Effector memory CD4-positive, alpha-beta T cell (primary cell): Measurements from ENCODE around the gene BAIAP2.

ENCODE experiments used
- DNase-seq, 3 donors: peaks; one replicate each; pipeline ENCODE4 v3.0.0-alpha.2; 2020
- H3K27ac ChIP-seq: 2 replicates; pipeline ENCODE4 v1.7.0; 2013; ENCODE audit warnings: mild to moderate bottlenecking, low read length, moderate library complexity; ENCODE audit not compliant: insufficient read depth, poor library complexity, severe bottlenecking
- H3K27me3 ChIP-seq: replicated peaks from 2 replicates; pipeline ENCODE4 v1.7.0; 2013; ENCODE audit warnings: mild to moderate bottlenecking, low read length; ENCODE audit not compliant: insufficient read depth, control insufficient read depth, poor library complexity, severe bottlenecking
- H3K36me3 ChIP-seq: 2 replicates; pipeline ENCODE4 v1.7.0; 2013; ENCODE audit warnings: mild to moderate bottlenecking, low read length, moderate library complexity; ENCODE audit not compliant: control insufficient read depth, insufficient read depth
- H3K4me1 ChIP-seq: 2 replicates; pipeline ENCODE4 v1.7.0; 2013; ENCODE audit warnings: low read length, mild to moderate bottlenecking; ENCODE audit not compliant: control insufficient read depth, insufficient read depth, poor library complexity, severe bottlenecking
- H3K4me3 ChIP-seq: 2 replicates; pipeline ENCODE4 v1.7.0; 2013; ENCODE audit warnings: low read length, low read depth, mild to moderate bottlenecking; ENCODE audit not compliant: insufficient read depth, poor library complexity, severe bottlenecking
- H3K9me3 ChIP-seq: 2 replicates; pipeline ENCODE4 v1.7.0; 2013; ENCODE audit warnings: mild to moderate bottlenecking, low read length, moderate library complexity; ENCODE audit not compliant: control insufficient read depth

Gene BAIAP2

DNA sequence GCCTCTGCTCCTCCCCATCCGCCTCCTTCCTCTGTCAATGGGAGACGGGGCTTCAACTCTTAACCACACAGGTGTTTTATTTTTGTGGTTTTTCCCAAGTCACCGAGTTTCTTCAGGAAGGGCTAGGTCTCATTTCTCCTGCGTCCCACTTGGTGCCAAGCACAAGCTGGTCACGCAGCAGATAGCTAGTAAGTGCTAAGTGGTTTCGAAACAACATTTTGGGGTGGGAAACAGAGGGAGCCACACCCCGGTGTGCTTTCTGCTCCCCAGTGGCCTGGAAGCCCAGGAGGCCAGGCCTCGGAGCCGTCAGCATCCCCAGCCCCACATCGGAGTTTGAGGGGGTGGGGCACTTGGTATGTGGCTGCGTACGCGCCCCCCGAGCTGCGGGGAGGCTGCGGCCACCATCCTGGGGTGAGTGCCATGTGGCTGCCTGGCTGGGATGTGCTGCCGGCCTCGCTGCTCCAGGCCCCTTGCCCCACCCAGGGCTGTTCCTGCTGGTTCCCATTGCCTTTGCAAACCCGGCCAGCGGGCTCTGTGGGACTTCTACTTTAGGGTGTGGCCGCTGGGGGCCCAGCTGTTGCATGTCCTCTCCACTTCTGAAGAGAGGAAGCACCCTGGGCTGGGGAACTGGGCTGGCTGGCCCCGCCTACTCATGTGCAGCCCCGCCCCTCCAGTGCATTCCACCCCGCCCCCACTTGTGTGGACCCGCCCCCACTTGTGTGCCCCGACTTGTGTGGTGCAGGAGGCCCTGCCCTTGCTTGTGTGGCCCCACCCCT, 55.6 kb downstream of the BAIAP2 start:
- H3K4me1 ChIP-seq: peaks cover 22% of the 10 kb centered on the region
- peak in 2 of 3 donors; percentile 11 to 18 for DNase-seq
- H3K27ac ChIP-seq: no peak overlapping the region
- H3K36me3 ChIP-seq: no peaks in the 10 kb centered on the region
- no peak overlapping the region for H3K4me3 ChIP-seq
- H3K9me3 ChIP-seq: no peaks in the 10 kb centered on the region
- H3K27me3 ChIP-seq: no peaks in the 10 kb centered on the region

GRCh38 chr17:81091154-81091553, 56.2 kb downstream of the BAIAP2 start:
- Histone ChIP-seq H3K27ac (no peak overlapping the region), H3K4me3 (no peak overlapping the region), H3K4me1 (peaks cover 28% of the 10 kb centered on the region), H3K27me3 (no peaks in the 10 kb centered on the region), H3K36me3 (no peaks in the 10 kb centered on the region), H3K9me3 (no peaks in the 10 kb centered on the region)
- DNase-seq: no peak

DNA sequence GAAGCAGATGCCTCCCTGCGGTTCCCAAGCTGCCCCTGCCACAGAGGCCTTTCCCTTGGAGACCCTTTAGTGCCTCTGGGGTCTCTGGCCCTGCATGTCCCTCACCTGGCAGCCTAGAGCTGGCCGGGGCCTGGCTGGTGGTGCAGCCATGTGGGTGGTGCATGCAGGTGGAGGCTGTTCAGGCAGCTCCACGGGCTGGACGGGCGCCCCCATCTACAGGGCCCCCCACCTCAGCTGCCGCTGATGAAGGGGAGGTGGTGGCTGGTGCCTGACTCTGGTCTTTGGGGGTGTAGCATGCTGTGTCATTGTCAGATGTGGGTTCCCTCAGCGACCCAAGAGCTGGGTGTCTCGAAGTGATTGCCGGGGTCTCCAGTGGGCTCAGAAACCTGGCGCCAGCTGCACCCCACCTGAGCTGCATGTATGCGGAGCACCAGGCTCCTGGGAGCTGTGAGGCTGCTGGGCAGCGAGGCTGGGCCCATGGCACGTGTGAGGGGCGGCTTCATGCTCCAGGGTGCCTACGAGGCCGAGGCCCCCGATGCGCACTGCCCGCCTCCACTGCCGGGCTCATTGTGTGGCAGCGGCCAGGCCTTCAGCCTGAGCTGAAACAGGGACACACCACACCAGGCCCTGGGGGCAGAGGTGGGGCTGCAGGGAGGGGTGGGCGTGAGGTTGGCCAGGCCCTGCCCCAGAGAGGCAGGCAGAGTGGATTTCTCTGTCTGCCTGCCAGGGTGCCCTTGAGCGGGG, 57.0 kb downstream of the BAIAP2 start:
- H3K9me3 ChIP-seq: no peaks in the 10 kb centered on the region
- no peak for DNase-seq
- peaks cover 36% of the 10 kb centered on the region for H3K4me1 ChIP-seq
- H3K36me3 ChIP-seq: no peaks in the 10 kb centered on the region
- no peaks in the 10 kb centered on the region for H3K27me3 ChIP-seq
- H3K27ac ChIP-seq: no peak overlapping the region
- H3K4me3 ChIP-seq: no peak overlapping the region

GRCh38 chr17:81092518-81093095, 57.7 kb downstream of the BAIAP2 start:
- no peak for DNase-seq
- Histone ChIP-seq H3K27ac (no peak overlapping the region), H3K4me1 (peaks cover 42% of the 10 kb centered on the region), H3K9me3 (no peaks in the 10 kb centered on the region), H3K36me3 (no peaks in the 10 kb centered on the region), H3K27me3 (no peaks in the 10 kb centered on the region), H3K4me3 (no peak overlapping the region)

DNA sequence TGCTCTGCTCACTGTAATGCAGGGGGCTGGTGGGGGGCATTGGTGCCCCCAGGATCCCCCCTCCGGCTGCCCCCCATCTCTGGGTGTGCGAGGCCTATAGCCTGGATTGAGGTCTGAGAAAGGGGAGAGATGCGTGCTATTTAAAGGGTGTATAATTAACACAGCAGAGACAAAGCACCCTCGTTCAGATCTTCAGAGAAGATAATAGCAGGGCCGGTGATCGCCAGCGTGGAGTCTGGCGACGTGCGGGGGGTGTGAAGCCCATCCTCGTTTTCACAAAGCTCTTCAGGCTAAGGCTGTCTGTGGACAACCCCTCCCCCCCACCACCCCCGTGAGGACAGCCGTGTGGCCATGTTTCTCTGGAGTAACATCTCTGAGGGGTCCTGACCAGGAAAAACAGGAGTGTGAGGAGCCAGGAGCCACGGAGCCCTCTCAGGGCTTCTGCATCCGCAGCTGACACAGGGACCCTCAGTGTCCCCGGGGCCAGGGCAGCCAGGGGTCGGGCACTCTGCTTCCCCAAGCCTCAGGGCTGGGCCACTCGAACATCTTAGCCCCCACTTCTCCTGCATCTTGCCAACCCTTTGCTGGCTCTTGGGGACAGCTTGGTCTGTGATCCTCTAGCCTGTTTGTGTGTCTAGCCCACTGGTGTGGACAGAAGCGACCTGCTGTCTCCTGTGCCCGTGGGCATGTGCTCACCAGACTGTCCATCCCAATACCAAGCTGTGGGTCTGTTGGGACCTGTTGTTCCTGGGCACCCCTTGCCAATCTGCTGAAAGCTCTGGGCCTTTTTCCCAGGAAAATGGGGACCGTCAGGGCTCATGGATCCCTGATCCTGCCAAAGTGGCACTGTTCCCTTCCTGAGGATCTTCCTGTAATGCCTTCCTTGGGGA, 58.9 kb downstream of the BAIAP2 start:
- H3K27ac ChIP-seq: peak overlapping the region; percentile 70
- H3K36me3 ChIP-seq: no peaks in the 10 kb centered on the region
- no peaks in the 10 kb centered on the region for H3K9me3 ChIP-seq
- no peak overlapping the region for H3K4me3 ChIP-seq
- DNase-seq: no peak
- H3K4me1 ChIP-seq: peaks cover 49% of the 10 kb centered on the region
- no peaks in the 10 kb centered on the region for H3K27me3 ChIP-seq

DNA sequence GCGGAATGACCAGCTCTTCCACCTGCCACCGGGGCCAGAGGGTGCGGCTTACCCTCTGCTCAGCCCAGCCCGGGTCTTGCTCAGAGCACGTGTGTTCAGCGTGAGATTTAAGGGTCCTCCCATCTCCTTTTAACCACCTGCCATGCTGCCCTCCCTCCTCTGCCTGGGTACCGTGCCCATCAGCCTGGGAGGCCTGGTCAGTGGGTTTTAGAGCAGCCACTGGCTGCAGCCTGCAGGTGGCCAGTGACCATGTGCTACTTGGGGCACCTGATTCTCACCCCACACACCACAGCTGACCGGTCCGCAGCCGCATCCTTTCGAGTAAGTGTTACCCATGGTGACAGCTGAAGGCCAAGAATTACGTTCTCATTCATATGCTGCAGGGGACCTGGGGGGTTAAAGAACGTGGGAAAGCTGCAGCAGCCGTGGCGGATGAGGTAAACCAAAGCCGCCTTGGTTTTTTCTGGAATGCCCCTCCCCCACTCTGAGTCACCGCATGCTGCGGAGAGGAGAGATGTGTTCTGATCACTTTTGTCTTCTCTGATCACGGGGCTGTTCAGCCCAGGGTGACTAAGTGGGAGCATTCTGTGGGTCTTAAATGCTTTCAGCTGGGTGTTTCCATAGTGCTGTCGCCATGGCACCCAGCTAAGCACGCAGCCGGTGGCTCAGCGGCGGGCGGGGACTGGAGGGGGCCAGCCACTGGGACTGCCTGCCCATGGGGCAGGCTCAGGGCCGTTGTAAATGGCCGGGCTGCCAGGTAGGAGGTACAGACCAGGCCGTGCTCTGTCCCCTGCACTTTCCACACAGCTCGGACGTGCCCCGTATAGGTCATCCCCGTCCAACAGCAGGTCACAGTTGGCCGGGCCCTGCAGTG, 59.8 kb downstream of the BAIAP2 start:
- H3K27ac ChIP-seq: peak overlapping the region; percentile 73
- H3K36me3 ChIP-seq: no peaks in the 10 kb centered on the region
- peak; percentile 77 to 92 (median 78) for DNase-seq
- H3K27me3 ChIP-seq: no peaks in the 10 kb centered on the region
- H3K4me3 ChIP-seq: peak overlapping the region; percentile 25
- H3K4me1 ChIP-seq: peaks cover 49% of the 10 kb centered on the region
- no peaks in the 10 kb centered on the region for H3K9me3 ChIP-seq

DNA sequence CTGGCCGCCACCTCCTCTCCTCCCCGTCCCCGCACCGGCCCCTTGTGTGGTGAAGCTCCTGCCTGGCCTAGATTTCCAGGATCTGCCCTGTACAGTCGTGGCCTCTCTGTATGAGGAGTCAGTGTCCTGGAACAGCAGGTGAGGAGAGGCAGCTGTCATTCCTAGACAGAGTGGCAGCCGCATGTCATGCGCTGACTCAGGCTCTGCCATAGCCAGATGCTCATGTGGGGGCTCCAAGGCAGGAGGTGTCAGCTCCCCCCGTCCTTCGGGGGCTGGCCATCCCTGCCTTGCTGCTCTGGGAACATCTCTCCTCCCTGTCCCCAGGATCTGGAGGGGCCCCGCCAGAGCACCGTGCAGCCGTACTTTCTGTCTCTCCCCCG, 60.4 kb downstream of the BAIAP2 start:
- no peaks in the 10 kb centered on the region for H3K36me3 ChIP-seq
- peak in 2 of 3 donors; percentile 20 to 44 for DNase-seq
- no peaks in the 10 kb centered on the region for H3K9me3 ChIP-seq
- no peaks in the 10 kb centered on the region for H3K27me3 ChIP-seq
- peaks cover 44% of the 10 kb centered on the region for H3K4me1 ChIP-seq
- peak overlapping the region; percentile 73 for H3K27ac ChIP-seq
- peak overlapping the region; percentile 25 for H3K4me3 ChIP-seq

DNA sequence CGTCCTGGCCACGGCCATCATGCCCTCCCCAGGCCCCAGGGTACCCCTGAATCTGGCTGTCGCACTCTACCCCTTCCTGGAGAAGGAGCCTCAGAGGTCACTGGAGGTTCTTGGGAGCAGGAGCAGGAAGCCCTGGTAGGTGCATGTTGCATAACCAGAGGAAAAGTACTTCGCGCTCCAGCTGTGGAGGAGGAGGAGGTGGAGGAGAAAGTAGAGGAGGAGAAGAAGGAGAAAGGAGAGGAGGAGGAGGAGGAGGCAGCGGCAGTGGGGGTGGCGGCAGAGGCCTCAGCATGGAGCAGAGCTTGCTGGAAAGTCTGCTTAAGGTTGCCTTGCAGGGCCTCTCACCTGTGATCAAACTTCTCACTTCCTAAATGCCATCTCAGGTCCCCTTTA, 61.8 kb downstream of the BAIAP2 start:
- H3K9me3 ChIP-seq: no peaks in the 10 kb centered on the region
- peak overlapping the region; percentile 73 for H3K27ac ChIP-seq
- H3K36me3 ChIP-seq: no peaks in the 10 kb centered on the region
- no peaks in the 10 kb centered on the region for H3K27me3 ChIP-seq
- no peak overlapping the region for H3K4me3 ChIP-seq
- peaks cover 45% of the 10 kb centered on the region for H3K4me1 ChIP-seq
- DNase-seq: no peak
